Neural cell (in vitro differentiated cells): ENCODE data around the gene TMEM107. TPM values are rescaled to one million over a fixed set of nuclear protein-coding genes. Genes with fewer than 3 reads are reported as not detected.

Source experiments
- polyA plus RNA-seq: library from polyadenylated mRNA; depleted of rRNA; stranded (reverse); fragments of >200 nt; gene quantifications from 2 replicates; pipeline ENCODE4 v1.2.3, GENCODE V29; 2014

Gene TMEM107
- polyA plus RNA-seq, 1 donor from 2014 or later: 31.7 TPM

Other genes starting within 250 kb of the TMEM107 start
- gene KCNAB3, start 246.5 kb downstream of the TMEM107 start, polyA plus RNA-seq: 5.6 and 7.6 TPM in 2 replicates
- 34.0 and 38.3 TPM in 2 replicates for gene TRAPPC1, start 244.4 kb downstream of the TMEM107 start, polyA plus RNA-seq
- gene CNTROB, start 244.2 kb downstream of the TMEM107 start, polyA plus RNA-seq: 48.7 and 52.0 TPM in 2 replicates
- 0.07 and 0.10 TPM in 2 replicates for gene GUCY2D, start 173.8 kb downstream of the TMEM107 start, polyA plus RNA-seq
- not detected in 2 replicates for gene ALOX15B, start 137.3 kb downstream of the TMEM107 start, polyA plus RNA-seq
- 0.31 and 0.34 TPM in 2 replicates for gene ALOX12B, start 88.7 kb downstream of the TMEM107 start, polyA plus RNA-seq
- gene ALOXE3, start 57.9 kb downstream of the TMEM107 start, polyA plus RNA-seq: 0.77 and 1.6 TPM in 2 replicates
- 7.3 and 15.3 TPM in 2 replicates for gene HES7, start 52.3 kb downstream of the TMEM107 start, polyA plus RNA-seq
- gene PER1, start 24.0 kb downstream of the TMEM107 start, polyA plus RNA-seq: 1.9 and 2.0 TPM in 2 replicates
- gene VAMP2, start 13.4 kb downstream of the TMEM107 start, polyA plus RNA-seq: 91.6 and 98.3 TPM in 2 replicates
- 12.1 and 13.7 TPM in 2 replicates for gene BORCS6, start 13.8 kb upstream of the TMEM107 start, polyA plus RNA-seq
- gene AURKB, start 34.2 kb upstream of the TMEM107 start, polyA plus RNA-seq: 0.84 and 4.8 TPM in 2 replicates
- 11.9 and 16.5 TPM in 2 replicates for gene CTC1, start 71.7 kb upstream of the TMEM107 start, polyA plus RNA-seq
- gene PFAS, start 72.9 kb upstream of the TMEM107 start, polyA plus RNA-seq: 11.0 and 11.7 TPM in 2 replicates
- 20.9 and 42.5 TPM in 2 replicates for gene RANGRF, start 112.3 kb upstream of the TMEM107 start, polyA plus RNA-seq
- 0.25 TPM in 1 of 2 replicates, not detected in the other for gene SLC25A35, start 119.0 kb upstream of the TMEM107 start, polyA plus RNA-seq
- 0.10 and 0.14 TPM in 2 replicates for gene ARHGEF15, start 133.9 kb upstream of the TMEM107 start, polyA plus RNA-seq
- gene ODF4, start 163.5 kb upstream of the TMEM107 start, polyA plus RNA-seq: not detected in 2 replicates
- 3,508 and 4,061 TPM in 2 replicates for gene RPL26, start 206.8 kb upstream of the TMEM107 start, polyA plus RNA-seq
- not detected in 2 replicates for gene RNF222, start 221.4 kb upstream of the TMEM107 start, polyA plus RNA-seq